ENCODE data around the gene THAP11. TPM values are rescaled to one million over a fixed set of nuclear protein-coding genes. Genes with fewer than 3 reads are reported as not detected.
A peak's percentile ranks its signal among the peaks of the same experiment; 100 is the strongest.
"Not testable (repeated sequence)": the region's sequence is repeated elsewhere in the genome, so short reads cannot be mapped to it uniquely, and the experiment has no call there.

Gene THAP11
- total RNA-seq, 1 experiment from 2014 or later, result 24.8 TPM

GRCh38 chr16:67822511-67822910, 19.6 kb upstream of the THAP11 start:
- no peaks in the 10 kb centered on the region for H3K4me1 ChIP-seq
- no peaks in the 10 kb centered on the region for H3K27me3 ChIP-seq
- H3K36me3 ChIP-seq, result 0 out of 2 replicates have a peak, but pooled peaks cover 5% of the 10 kb centered on the region
- no peaks in the 10 kb centered on the region for H3K9me3 ChIP-seq (replicated peaks)
- no peak overlapping the region for H3K4me3 ChIP-seq
- no peak for DNase-seq
- no peak overlapping the region for H3K27ac ChIP-seq

DNA sequence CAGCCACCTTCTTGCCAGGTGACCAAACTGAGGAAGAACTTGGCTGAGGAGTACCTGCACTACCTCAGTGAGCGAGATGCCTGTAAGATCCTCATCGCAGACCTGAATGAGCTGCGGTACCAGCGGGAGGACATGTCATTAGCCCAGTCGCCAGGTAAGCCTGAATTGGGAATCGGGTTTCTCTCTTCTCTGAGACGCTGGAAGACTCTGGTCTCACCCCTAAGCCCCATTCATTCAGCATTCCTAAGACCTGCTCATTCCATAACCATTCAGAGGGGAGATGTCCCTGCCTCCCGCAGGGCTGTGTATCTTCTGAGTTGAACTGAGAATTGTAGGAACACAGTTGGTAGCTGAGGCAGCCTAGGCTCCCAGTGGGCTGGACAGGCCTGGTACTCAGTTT, 17.0 kb upstream of the THAP11 start:
- H3K27ac ChIP-seq, result no peak overlapping the region
- DNase-seq, result no peak
- H3K27me3 ChIP-seq, result no peaks in the 10 kb centered on the region
- no peak overlapping the region for H3K4me3 ChIP-seq
- 0 out of 2 replicates have a peak, but pooled peaks cover 5% of the 10 kb centered on the region for H3K36me3 ChIP-seq
- no peaks in the 10 kb centered on the region for H3K9me3 ChIP-seq (replicated peaks)
- no peaks in the 10 kb centered on the region for H3K4me1 ChIP-seq

GRCh38 chr16:67825906-67826305, 16.2 kb upstream of the THAP11 start:
- Histone ChIP-seq H3K4me1 (no peaks in the 10 kb centered on the region), H3K27ac (no peak overlapping the region), H3K27me3 (no peaks in the 10 kb centered on the region), H3K36me3 (0 out of 2 replicates have a peak, but pooled peaks cover 5% of the 10 kb centered on the region), H3K4me3 (no peak overlapping the region), H3K9me3 (replicated peaks) (no peaks in the 10 kb centered on the region)
- no peak for DNase-seq

- Histone ChIP-seq H3K36me3 (0 out of 2 replicates have a peak, but pooled peaks cover 5% of the 10 kb centered on the region), H3K4me1 (no peaks in the 10 kb centered on the region), H3K27me3 (no peaks in the 10 kb centered on the region), H3K27ac (no peak overlapping the region), H3K4me3 (no peak overlapping the region), H3K9me3 (replicated peaks) (no peaks in the 10 kb centered on the region)
- DNase-seq, result no peak
These were observed 13.5 kb upstream of the THAP11 start for GRCh38 chr16:67828651-67829050.

DNA sequence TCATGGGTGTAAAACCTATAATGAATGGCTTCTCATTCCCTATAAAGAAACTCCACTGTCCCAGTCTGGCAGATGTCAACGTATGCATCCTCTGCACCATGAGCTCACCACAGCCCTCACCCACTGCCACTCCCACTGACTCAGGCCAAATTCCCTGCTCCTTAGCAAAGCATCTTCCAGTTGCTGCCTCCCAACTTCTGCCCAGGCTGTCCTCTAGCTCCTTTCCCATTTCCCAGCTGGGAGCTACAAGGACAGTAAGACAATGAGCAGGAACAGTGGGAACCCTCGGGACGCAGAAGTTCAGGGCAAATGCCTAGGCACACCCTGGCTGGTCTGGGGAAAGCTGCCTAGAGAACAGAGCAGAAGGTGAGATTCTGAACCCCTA, 9.1 kb upstream of the THAP11 start:
- peak; percentile 27 to 31 for DNase-seq

DNA sequence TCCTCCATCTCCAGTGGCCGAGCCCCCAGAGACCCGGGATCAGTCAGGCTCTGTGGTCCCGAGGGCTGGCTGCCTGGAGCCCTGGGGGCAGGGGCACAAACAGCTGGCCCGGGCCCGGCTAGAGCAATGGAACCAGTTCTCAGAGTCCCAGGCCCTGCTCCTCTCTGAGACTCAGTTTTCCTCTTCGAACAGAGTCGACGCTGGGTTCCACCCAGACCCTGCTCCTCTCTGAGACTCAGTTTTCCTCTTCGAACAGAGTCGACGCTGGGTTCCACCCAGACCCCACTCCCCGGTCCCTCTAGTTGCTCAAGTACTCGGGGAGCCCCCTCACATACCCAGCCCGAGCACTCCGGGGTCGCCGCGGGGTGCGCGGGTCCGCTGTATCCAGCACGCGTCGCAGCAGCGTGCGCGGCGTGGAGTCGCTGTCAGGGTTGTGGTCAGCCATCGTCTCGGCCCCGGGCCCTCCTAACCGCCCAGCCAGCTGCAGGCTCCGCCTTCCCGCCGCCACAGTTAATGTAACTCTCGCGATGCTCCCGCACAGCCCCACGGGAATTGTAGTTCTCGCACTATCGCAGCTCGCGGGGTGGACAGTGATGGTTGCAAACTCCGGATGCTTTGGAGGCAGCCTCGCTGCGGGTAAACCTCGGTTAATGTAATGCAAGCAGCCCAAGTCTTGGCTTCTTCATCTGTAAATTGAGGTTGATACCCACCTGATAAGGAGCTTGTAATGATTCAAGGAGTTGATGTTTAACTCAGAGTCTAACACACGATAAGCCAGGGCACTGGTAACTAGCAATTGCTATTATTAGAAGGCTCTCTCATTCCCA, 8.5 kb upstream of the THAP11 start:
- H3K27me3 ChIP-seq, result no peaks in the 10 kb centered on the region
- peak overlapping the region; percentile 88 for H3K4me3 ChIP-seq
- no peaks in the 10 kb centered on the region for H3K36me3 ChIP-seq
- H3K27ac ChIP-seq, result peak overlapping the region; percentile 72
- H3K9me3 ChIP-seq (replicated peaks), result no peaks in the 10 kb centered on the region
- DNase-seq, result peak; percentile 91 to 92
- H3K4me1 ChIP-seq, result no peaks in the 10 kb centered on the region

More for the DNA sequence above, 9.1 kb upstream of the THAP11 start:
- H3K27me3 ChIP-seq, result no peaks in the 10 kb centered on the region
- H3K4me1 ChIP-seq, result no peaks in the 10 kb centered on the region
- H3K36me3 ChIP-seq, result no peaks in the 10 kb centered on the region
- peak overlapping the region; percentile 72 for H3K27ac ChIP-seq
- peak overlapping the region; percentile 88 for H3K4me3 ChIP-seq
- no peaks in the 10 kb centered on the region for H3K9me3 ChIP-seq (replicated peaks)

- no peak for DNase-seq
- Histone ChIP-seq H3K27me3 (no peaks in the 10 kb centered on the region), H3K4me1 (no peaks in the 10 kb centered on the region), H3K4me3 (peak overlapping the region; percentile 88), H3K27ac (no peak overlapping the region), H3K36me3 (no peaks in the 10 kb centered on the region), H3K9me3 (replicated peaks) (no peaks in the 10 kb centered on the region)
These were observed 7.9 kb upstream of the THAP11 start for GRCh38 chr16:67834242-67834614.

DNA sequence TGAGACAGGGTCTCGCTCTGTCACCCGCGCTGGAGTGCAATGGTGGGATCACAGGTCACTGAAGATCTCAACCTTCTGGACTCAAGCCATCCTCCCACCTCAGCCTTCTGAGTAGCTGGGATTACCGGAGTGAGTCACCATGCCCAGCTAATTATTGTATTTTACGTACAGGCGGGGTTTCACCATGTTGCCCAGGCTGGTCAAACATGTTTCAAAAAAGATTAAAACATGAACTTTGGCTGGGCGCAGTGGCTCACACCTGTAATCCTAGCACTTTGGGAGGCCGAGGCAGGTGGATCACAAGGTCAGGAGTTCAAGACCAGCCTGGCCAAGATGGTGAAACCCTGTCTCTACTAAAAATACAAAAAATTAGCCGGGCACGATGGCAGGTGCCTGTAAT, 4.9 kb upstream of the THAP11 start:
- not testable (repeated sequence) for H3K4me1 ChIP-seq; H3K9me3 ChIP-seq (replicated peaks); H3K36me3 ChIP-seq; H3K27ac ChIP-seq; DNase-seq; H3K4me3 ChIP-seq; H3K27me3 ChIP-seq

DNA sequence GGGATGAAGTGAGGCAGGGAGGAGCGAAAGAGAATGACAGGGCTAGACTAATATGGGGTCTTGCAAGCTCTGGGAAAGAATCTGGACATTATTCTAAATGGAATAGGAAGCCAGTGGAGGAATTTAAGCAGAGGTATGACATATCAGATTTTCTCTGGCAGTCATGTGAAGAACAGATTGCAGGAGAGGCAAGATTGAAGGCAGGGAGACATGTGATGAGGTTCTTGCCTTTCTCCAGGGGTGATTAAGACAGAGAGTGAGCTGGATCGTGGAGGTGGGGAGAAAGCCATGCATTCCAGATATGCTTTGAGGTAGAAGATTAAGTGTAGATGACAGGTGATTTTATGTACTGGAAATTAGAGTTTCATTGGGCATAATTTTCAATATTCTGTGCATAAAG, 4.3 kb upstream of the THAP11 start:
- no peak for DNase-seq
- H3K27me3 ChIP-seq, result no peaks in the 10 kb centered on the region
- no peaks in the 10 kb centered on the region for H3K36me3 ChIP-seq
- no peak overlapping the region for H3K4me3 ChIP-seq
- no peaks in the 10 kb centered on the region for H3K9me3 ChIP-seq (replicated peaks)
- H3K27ac ChIP-seq, result no peak overlapping the region
- no peaks in the 10 kb centered on the region for H3K4me1 ChIP-seq

DNA sequence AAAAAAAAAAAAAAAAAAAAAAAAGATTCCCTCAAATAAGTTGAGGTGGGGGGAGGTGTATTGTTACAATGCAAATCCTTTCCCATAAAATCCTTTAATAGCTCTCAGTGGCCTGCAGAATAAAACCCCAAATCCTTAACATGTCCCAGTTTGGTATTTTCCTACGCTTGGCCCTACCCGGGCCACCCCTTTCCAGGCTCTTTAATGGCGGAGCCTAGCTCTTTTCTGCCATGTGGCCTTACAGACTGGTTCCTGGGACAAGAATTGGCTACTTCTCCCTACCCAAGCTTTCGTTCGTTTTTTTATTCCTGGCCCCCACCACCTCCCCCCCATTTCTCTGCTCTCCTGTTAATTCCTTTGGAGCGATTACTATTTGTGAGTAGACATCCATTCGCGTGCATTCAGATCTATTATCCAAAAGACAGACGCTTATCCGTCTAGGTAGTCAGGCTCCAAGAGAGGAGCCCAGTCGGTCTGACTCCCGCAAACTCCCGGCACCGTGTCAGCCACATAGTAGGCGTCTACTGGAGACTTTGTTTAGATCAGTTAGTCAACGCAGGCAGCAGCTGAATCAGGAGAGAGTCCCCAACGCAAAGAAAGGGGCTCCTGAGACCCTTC, 813 bp upstream of the THAP11 start:
- peak overlapping the region; percentile 88 for H3K27ac ChIP-seq
- peaks cover 5% of the 10 kb centered on the region; the same call in 1 of the 2 replicates for H3K4me1 ChIP-seq
- no peak for DNase-seq
- no peaks in the 10 kb centered on the region for H3K9me3 ChIP-seq (replicated peaks)
- H3K36me3 ChIP-seq, result no peaks in the 10 kb centered on the region
- H3K4me3 ChIP-seq, result peak overlapping the region; percentile 88
- no peaks in the 10 kb centered on the region for H3K27me3 ChIP-seq

DNA sequence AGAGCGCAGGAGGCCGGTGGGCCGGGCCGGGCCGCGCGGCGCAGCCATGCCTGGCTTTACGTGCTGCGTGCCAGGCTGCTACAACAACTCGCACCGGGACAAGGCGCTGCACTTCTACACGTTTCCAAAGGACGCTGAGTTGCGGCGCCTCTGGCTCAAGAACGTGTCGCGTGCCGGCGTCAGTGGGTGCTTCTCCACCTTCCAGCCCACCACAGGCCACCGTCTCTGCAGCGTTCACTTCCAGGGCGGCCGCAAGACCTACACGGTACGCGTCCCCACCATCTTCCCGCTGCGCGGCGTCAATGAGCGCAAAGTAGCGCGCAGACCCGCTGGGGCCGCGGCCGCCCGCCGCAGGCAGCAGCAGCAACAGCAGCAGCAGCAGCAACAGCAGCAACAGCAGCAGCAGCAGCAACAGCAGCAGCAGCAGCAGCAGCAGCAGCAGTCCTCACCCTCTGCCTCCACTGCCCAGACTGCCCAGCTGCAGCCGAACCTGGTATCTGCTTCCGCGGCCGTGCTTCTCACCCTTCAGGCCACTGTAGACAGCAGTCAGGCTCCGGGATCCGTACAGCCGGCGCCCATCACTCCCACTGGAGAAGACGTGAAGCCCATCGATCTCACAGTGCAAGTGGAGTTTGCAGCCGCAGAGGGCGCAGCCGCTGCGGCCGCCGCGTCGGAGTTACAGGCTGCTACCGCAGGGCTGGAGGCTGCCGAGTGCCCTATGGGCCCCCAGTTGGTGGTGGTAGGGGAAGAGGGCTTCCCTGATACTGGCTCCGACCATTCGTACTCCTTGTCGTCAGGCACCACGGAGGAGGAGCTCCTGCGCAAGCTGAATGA, 606 bp downstream of the THAP11 start:
- no peak overlapping the region; the same call in 1 of the 2 replicates for H3K27ac ChIP-seq
- peak; percentile 40 to 46 for DNase-seq

GRCh38 chr16:67843343-67843765, 1.2 kb downstream of the THAP11 start:
- H3K36me3 ChIP-seq, result no peaks in the 10 kb centered on the region
- peak overlapping the region; percentile 88 for H3K4me3 ChIP-seq
- no peak for DNase-seq
- peaks cover 5% of the 10 kb centered on the region; the same call in 1 of the 2 replicates for H3K4me1 ChIP-seq
- H3K27ac ChIP-seq, result no peak overlapping the region
- no peaks in the 10 kb centered on the region for H3K9me3 ChIP-seq (replicated peaks)
- no peaks in the 10 kb centered on the region for H3K27me3 ChIP-seq

More for the DNA sequence above, 606 bp downstream of the THAP11 start:
- Histone ChIP-seq H3K36me3 (no peaks in the 10 kb centered on the region), H3K27me3 (no peaks in the 10 kb centered on the region), H3K9me3 (replicated peaks) (no peaks in the 10 kb centered on the region), H3K4me3 (peak overlapping the region; percentile 88), H3K4me1 (peaks cover 5% of the 10 kb centered on the region; the same call in 1 of the 2 replicates)

- Histone ChIP-seq H3K4me3 (no peak overlapping the region), H3K27me3 (no peaks in the 10 kb centered on the region), H3K27ac (no peak overlapping the region), H3K4me1 (peaks cover 5% of the 10 kb centered on the region; the same call in 1 of the 2 replicates), H3K36me3 (no peaks in the 10 kb centered on the region), H3K9me3 (replicated peaks) (no peaks in the 10 kb centered on the region)
- DNase-seq, result no peak
These were observed 2.4 kb downstream of the THAP11 start for GRCh38 chr16:67844497-67844896.

DNA sequence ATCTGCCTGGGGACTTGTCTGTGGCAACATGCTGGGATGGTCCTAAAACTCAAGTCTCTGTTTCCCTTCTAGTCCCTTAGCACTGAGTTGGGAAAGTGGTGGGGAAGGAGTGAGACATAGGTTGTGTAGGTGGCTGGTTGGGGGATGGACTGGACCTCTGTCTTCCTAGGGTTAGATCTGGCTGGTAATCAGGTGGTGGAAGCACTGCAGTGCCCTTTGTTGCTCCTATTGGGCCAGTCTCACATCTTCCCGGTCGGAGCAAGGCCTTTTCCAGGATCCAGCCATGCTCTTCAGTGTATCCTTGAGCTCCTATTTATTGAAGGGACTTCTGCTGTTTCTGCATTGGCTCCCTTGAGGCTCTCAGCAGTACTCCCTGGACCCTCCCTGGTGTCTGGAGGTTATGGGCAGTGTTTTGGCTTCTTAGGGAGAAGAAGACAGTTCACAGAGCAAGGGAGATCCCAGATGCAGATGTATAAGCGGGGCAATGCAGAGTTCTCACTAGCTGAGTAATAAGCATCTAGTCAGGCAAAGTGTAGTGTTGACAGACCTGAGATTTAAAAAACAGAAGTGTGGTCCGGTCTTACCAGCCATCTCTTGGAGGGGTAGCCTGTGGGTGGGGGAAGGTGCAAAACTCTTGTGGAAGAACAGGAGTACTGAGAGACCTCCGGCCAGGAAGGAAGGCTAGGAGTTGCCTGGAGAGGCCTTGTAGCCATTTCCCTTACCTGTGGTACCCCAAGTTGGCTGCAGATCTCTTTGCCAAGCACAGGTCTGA, 3.4 kb downstream of the THAP11 start:
- Histone ChIP-seq H3K27me3 (no peaks in the 10 kb centered on the region), H3K4me1 (peaks cover 5% of the 10 kb centered on the region; the same call in 1 of the 2 replicates), H3K9me3 (replicated peaks) (no peaks in the 10 kb centered on the region), H3K27ac (peak overlapping the region; percentile 75), H3K36me3 (no peaks in the 10 kb centered on the region), H3K4me3 (peak overlapping the region; percentile 100)
- no peak for DNase-seq
